ENCODE measurements around the gene VIT. TPM values are rescaled to one million over a fixed set of nuclear protein-coding genes. Genes with fewer than 3 reads are reported as not detected.
"Not testable (repeated sequence)": the region's sequence is repeated elsewhere in the genome, so short reads cannot be mapped to it uniquely, and the experiment has no call there.

The VIT gene
- total RNA-seq, 1 experiment from 2014 or later, result not detected

DNA sequence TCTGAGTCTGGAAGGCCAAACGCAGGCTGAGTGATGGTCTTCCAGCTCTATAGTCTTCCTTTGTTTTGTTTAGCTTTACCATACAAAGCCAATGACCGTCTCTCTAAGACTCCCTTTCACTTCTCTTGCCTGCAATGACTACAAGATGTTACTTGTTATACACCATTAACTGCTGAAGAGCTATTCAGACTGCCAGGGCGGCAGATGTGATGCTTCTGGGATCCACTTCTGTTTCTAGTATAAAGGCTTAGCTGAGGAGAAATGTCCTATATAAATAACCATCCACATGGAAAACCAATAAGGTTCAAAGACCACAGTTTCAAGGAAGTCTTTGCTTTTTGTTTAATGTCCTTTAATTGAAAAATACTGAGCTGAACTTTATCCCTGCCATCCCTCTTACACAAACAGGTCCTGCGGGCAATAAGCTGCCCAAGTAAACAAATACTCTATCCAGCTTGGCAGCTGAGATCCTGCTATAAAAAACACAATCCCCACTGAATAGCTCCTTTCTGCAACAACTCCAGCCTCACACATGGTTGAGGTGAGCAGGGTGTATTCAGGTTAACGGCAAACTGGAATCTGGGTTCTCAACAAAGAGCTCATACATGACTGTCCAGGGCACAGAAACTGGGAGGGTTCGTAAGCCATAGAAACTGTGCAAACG lies 124.6 kb downstream of the VIT start:
- no peak for DNase-seq (ENCODE audit: low spot score)
- in situ Hi-C loops (cut with HindIII; ENCODE audit: low sequenced_read_pairs), result no loop called here

DNA sequence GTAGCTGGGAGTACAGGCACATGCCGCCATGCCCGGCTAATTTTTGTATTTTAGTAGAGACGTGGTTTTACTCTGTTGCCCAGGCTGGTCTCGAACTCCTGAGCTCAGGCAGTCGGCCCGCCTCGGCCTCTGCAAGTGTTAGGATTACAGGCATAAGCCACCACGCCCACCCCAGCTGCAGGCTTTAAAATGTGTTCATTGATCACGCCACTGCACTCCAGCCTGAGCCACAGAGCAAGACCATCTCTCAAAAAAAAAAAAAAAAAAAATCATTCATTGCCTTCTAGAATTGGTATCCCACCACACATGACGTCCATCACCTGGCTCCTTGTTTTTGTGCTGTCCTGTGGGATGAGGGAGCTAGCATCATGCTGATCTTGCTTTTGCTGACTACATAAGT lies 127.4 kb downstream of the VIT start:
- in situ Hi-C loops (cut with HindIII; ENCODE audit: low sequenced_read_pairs), result no loop called here

DNA sequence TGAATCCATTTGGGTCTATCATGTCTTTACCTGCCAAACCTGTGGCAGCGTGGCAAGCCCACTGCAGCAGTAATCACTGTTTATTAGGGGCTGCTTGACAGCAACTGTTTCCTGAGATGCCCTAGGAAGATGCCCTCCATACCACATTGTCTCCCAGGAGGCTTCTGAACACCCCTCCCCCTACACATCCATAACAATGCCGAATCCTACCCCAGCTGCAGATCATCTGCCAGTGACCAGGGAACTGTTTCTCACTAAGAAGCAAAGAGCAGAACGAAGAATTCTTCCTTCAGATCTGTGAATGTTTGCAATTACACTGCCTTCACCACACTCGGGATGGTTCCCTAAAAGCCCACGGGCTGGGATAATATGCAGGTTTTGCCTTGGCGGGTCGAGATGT lies 127.8 kb downstream of the VIT start:
- DNase-seq (ENCODE audit: low spot score), result no peak
- in situ Hi-C loops (cut with HindIII; ENCODE audit: low sequenced_read_pairs), result no loop called here

More for the DNA sequence above, 127.4 kb downstream of the VIT start:
- no peak for DNase-seq (ENCODE audit: low spot score)

DNA sequence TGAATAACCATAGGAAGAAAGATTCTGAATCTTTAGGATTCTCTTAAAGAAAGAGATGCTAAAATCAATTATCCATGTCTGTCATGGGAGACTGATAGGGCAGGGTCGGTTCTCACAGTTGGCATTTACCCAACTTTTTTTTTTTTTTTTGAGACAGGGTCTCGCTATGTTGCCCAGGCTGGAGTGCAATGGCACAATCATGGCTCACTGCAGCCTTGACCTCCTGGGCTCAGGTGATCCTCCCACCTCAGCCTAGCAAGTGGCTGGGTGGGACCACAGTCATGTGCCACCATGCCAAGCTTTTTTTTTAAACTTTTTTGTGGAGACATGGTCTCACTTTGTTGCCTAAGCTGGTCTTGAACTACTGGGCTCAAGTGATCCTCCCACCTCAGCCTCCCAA lies 128.2 kb downstream of the VIT start:
- DNase-seq (ENCODE audit: low spot score); in situ Hi-C loops (cut with HindIII; ENCODE audit: low sequenced_read_pairs): not testable (repeated sequence)

DNA sequence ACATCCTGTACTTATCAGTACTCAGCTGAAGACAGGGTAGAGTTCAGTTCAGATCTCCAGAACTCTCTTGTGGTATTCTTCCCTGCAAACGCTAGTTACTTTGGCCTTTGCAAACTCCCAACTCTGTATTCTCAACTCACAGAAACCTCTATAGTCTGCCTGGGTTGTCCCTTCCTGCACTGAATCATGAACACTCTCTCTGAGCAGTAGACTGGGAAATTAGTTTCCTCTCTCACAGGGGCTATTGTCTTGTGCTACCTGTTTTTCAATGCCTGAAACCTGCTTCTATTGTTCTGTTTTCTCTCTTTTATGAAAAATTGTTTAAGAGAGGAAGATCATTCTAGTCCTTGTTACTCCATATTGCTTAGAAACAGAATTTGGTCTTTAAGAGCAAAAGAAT lies 134.7 kb downstream of the VIT start:
- in situ Hi-C loops (cut with HindIII; ENCODE audit: low sequenced_read_pairs), result no loop called here
- no peak for DNase-seq (ENCODE audit: low spot score)

DNA sequence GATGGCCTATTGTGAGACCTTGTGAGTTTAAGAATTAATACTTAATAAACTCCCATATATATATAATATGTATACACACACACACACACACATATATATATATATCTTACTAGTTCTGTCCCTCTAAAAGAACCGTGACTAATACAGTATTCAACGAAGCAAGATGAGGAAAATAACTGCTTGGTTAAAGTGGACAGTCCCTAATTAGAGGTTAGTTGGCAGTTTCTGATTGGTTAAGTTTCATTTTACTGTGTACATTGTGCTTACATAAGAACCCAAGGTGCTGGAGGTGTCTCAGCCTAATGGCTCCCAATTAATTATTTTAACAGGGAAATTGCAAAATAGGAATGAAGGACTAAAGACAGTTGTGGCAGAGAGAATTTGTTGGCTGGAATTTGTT lies 137.7 kb downstream of the VIT start:
- in situ Hi-C loops (cut with HindIII; ENCODE audit: low sequenced_read_pairs), result no loop called here
- DNase-seq (ENCODE audit: low spot score), result no peak

DNA sequence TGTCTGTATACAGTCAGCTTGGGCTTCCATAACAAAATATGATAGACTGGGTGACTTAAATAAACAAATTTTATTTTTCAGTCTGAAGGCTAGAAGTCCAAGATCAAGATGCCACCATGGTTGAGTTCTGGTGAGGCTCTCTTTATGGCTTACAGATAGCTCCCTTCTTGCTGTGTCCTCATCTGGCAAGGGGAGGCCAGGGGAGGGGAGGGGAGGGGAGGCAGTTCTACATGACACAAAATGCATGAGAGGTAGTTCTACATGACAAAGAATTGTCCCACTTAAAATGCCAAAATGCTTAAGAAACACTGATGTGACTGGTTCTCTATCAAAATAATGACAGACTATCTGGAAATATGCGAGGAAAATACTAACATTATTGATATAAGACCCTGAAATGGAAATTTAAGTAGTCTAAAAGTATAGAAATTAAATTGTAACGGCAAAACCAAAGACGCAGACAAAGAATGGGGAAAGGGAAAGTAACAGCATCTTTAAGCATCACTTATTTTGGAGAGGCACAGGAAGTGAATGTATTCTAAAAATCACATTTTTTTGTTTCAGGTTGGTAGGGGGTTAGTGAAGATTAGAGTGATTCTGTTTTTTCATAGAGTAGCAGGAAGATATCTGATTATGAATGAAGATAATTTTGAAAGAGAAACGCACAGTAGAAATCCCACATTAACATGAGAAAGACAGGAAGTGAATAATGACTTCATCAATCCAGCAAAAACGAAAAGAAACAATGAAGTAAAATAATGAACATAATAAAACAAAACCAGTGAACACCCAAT lies 138.4 kb downstream of the VIT start:
- in situ Hi-C loops (cut with HindIII; ENCODE audit: low sequenced_read_pairs), result no loop called here
- no peak for DNase-seq (ENCODE audit: low spot score)

DNA sequence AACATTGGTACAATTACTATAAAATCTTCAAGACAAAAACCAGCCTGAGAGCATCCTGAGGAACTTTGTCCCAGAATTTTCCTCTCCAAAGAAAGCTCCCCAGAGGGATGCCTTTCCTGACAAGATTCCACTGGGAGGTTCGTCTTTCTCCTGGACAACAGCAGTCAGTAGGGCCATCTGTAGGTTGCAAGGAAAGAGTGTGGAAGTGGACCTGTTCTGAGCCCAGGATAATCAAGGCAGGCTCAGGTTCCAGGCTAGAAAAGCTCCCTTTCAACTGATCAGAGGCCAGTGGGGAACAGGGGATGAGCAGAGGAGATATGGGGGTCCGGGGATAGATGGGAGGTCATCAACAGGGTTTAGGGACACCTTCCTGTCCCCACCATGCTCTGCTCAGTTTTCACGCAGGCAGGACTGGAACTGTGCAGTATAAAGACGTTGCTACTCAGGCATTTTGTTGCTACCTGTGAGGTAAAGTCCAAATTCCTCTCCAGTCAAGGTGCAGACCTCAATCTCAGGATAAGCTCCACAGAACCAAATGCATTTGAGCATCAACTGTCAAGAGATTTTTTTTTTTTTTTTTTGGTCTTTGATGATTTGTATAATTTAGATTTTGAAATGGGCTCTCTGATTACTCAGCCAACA lies 143.6 kb downstream of the VIT start:
- no peak for DNase-seq (ENCODE audit: low spot score)
- in situ Hi-C loops (cut with HindIII; ENCODE audit: low sequenced_read_pairs), result no loop called here

DNA sequence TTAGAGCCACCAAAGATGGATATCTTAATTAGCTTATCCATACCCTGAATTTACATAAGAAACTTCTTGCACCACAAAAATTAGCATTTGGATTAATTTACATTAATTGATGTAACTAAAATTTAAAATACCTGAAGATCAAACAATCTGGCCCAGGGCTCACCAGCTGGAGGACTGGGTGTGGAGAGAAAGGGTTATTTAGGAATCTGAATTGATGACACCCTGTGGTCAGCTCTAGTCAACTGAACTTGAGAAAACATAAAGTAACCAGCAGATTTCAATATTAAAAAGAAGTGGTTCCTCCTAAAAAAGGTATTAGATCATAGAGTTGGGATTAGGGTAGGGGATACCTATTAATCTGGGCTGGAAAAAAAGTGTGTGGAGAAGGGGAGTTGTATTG lies 147.3 kb downstream of the VIT start:
- no peak for DNase-seq (ENCODE audit: low spot score)
- in situ Hi-C loops (cut with HindIII; ENCODE audit: low sequenced_read_pairs), result no loop called here

DNA sequence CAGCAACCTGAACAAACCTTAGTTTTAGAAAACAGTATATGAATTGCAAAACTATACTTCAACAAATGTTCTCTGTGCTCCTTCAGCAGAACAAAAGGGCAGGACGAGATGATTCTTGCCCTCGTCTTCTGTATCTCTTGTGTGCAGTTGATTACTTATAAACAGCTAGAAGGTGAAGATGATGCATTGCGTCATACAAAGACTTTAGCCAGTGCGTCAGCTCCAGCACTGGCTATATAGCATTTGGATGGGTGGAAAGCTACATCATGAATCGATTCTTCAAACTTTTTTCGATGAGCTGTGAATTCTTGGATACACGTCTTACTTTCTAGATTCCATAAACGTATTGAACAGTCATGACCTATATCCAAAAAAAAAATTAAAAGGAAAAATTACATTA lies 152.8 kb downstream of the VIT start:
- no peak for DNase-seq (ENCODE audit: low spot score)
- in situ Hi-C loops (cut with HindIII; ENCODE audit: low sequenced_read_pairs), result no loop called here

DNA sequence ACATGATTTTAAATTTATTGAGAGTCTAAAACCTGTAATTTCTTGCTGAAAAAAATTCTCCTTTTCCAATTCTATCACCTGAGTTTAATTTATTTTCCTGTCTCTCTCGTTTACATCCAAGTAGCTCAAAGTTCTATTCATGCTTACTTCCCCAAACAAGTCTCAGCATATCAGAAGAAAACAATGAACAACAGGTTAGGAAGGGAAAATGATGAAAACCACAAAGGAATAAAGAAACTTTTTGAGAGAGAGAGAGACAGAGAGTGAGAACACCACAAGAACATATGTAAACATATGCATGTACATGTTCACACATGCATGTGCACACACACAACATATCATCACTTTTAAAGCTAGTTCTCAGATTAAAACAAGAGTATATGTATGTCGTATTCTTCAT lies 157.7 kb downstream of the VIT start:
- DNase-seq (ENCODE audit: low spot score), result no peak
- in situ Hi-C loops (cut with HindIII; ENCODE audit: low sequenced_read_pairs), result no loop called here

DNA sequence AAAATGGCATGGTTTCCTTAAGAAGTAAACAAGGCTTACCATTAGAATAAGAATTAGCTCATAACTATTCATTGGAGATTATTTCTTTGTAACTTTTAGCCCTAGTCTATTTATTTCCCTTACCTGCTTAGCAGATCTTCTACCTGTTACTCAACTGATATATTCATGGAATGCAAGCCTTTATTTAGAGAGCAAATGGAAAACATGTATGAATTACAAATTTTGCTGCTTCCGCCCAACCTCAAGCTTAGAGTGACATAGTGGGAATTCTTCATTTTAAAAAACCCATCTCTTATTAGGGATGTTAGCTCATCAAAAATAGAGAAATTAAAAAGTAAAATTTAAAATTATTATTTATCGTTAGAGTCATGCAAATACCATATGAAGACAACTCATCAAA lies 158.9 kb downstream of the VIT start:
- in situ Hi-C loops (cut with HindIII; ENCODE audit: low sequenced_read_pairs), result no loop called here
- no peak for DNase-seq (ENCODE audit: low spot score)

DNA sequence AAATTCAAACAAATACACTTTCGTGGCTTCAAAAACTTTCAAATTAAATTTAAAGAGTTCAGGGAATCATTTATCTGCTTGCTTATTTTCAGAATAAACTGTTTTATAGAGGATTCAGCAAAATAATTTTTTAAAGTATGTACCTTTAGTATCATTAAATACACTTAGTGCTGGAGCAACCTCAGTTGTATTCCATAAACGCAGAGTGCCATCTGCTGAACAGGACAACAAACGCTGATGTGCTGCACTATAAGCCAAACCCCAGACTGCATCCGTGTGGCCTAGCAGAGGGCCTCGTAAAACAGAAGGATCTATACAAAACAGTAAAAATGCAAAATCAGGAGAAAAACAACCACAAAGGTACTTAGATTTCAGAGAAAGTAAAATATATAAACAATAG lies 161.2 kb downstream of the VIT start:
- in situ Hi-C loops (cut with HindIII; ENCODE audit: low sequenced_read_pairs), result no loop called here

DNA sequence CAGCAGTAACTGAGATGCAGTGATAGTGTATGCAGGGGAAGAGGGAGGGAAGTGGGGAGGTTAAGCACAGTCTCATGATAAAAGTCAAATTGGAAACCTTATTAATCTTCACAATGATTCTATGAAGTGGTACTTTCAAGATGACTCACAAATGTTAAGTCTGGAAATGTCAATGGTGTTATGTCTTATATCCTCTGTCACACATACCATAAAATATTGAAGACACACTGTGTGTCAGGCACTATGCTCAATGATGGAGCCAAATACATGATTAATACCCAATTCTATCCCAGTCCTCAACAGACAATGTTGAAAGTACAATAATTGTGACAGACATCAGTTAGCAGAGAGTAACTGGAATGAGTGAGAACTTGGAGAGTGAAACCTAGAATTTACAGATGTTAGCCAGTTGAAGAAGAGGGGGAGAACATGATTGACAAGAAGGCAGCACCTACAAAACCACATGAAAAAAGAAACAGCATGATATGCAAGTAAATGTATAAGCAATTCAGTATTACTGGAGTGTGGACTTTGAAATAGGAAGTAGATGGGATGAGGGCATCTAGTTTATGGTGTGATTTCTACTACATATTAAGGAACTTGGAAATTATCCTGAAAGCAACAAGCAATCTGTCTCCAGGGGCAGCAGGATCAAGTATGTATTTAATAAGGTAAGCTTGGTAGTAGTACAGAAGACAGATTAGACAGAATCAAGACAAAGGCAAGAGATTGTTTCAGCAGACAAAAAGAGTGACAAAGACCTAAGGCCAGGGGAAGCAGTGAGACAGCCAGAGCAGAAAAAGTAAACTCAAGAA lies 162.3 kb downstream of the VIT start:
- in situ Hi-C loops (cut with HindIII; ENCODE audit: low sequenced_read_pairs), result no loop called here
- no peak for DNase-seq (ENCODE audit: low spot score)

More for the DNA sequence above, 161.2 kb downstream of the VIT start:
- DNase-seq (ENCODE audit: low spot score), result no peak

DNA sequence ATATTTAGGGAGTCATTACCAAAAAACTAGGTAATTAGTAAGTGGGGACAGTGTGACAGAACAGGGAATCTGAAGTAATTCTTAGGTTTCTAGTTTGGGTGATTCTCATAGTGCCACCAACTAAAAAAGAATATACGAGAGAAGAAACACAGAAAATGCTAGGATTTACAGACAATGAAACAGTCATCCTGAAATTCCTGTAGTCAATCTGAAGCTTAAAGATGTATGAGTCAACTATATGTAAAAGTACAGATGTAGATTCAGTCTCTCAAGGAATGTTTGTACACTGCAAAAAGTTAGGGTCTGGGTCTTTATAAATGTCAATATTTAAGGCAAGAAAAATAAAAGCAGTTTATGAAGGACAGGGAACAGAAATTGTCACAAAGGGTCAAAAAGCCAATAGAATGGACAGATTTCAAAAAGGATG lies 162.9 kb downstream of the VIT start:
- no peak for DNase-seq (ENCODE audit: low spot score)
- in situ Hi-C loops (cut with HindIII; ENCODE audit: low sequenced_read_pairs), result no loop called here

DNA sequence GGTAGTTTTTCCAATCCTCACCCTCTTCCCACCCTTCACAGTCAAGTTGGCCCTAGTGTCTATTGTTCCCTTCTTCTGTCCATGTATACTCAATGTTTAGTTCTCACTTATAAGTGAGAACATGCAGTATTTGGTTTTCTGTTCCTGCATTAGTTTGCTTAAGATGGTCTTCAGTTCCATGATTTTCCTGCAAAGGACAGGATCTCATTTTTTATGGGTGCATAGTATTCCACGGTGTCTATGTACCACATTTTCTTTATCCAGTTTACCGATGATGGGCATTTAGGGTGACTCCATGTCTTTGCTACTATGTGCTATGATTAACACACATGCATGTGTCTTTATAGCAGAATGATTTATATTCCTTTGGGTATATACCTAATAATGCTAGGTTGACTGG lies 165.4 kb downstream of the VIT start:
- DNase-seq (ENCODE audit: low spot score), result no peak
- in situ Hi-C loops (cut with HindIII; ENCODE audit: low sequenced_read_pairs), result no loop called here

Measured in G401 (cell line).